ENCODE data around the gene SPEG. TPM values are rescaled to one million over a fixed set of nuclear protein-coding genes. Genes with fewer than 3 reads are reported as not detected.

The SPEG gene
- total RNA-seq, 2 experiments from 2014 or later = 2.1 to 2.3 TPM

GRCh38 chr2:219536425-219536824 lies 101.8 kb downstream of the SPEG start:
- POLR2A ChIA-PET = no interaction called here
- Mint-ChIP-seq H3K4me3 (no peak overlapping the region), H3K9me3 (no peaks in the 10 kb centered on the region), H3K4me1 (ENCODE audit: low read depth) (peaks cover 4% of the 10 kb centered on the region), H3K36me3 (ENCODE audit: low read depth) (peaks cover 7% of the 10 kb centered on the region), H3K27me3 (peaks cover 6% of the 10 kb centered on the region), H3K27ac (no peak overlapping the region)
- TF ChIP-seq, protein P1, sequence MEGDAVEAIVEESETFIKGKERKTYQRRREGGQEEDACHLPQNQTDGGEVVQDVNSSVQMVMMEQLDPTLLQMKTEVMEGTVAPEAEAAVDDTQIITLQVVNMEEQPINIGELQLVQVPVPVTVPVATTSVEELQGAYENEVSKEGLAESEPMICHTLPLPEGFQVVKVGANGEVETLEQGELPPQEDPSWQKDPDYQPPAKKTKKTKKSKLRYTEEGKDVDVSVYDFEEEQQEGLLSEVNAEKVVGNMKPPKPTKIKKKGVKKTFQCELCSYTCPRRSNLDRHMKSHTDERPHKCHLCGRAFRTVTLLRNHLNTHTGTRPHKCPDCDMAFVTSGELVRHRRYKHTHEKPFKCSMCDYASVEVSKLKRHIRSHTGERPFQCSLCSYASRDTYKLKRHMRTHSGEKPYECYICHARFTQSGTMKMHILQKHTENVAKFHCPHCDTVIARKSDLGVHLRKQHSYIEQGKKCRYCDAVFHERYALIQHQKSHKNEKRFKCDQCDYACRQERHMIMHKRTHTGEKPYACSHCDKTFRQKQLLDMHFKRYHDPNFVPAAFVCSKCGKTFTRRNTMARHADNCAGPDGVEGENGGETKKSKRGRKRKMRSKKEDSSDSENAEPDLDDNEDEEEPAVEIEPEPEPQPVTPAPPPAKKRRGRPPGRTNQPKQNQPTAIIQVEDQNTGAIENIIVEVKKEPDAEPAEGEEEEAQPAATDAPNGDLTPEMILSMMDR (IDR thresholded peaks at IDR 0.05) = no peak
- no peak for ATAC-seq
- intact Hi-C loops (cut with micrococcal nuclease) = no loop called here
- CTCF ChIA-PET = no interaction called here
- no peak for DNase-seq

DNA sequence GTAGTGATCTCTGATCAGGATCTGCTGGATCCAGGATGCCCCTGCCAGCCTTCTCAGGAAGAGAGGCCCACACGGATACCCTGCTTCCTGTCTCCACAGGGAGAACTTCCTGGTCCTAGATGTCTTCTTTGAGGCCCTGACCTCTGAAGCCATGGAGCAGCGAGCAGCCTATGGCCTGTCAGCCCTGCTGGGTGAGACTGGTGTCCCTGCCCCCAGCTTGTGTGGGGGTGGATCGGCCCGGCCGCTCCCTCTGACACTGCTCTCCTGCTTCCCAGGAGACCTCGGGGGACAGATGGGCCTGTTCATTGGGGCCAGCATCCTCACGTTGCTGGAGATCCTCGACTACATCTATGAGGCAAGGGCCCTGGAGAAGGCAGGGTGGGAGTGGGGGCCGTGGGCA lies 102.3 kb downstream of the SPEG start:
- H3K36me3 Mint-ChIP-seq (ENCODE audit: low read depth) = peaks cover 8% of the 10 kb centered on the region
- no peak overlapping the region for H3K27ac Mint-ChIP-seq
- no peak for ATAC-seq
- H3K27me3 Mint-ChIP-seq = peaks cover 6% of the 10 kb centered on the region
- ChIA-PET POLR2A (no interaction called here), CTCF (interaction anchor here (1.0 kb wide), 1 partner anchor 42 kb away, joined by 3 read pairs; no protein-coding TSS in a partner anchor)
- TF ChIP-seq, protein P1 (IDR thresholded peaks at IDR 0.05) = no peak
- H3K4me1 Mint-ChIP-seq (ENCODE audit: low read depth) = peaks cover 7% of the 10 kb centered on the region
- H3K9me3 Mint-ChIP-seq = no peaks in the 10 kb centered on the region
- no peak overlapping the region for H3K4me3 Mint-ChIP-seq
- intact Hi-C loops (cut with micrococcal nuclease) = no loop called here
- DNase-seq = no peak

DNA sequence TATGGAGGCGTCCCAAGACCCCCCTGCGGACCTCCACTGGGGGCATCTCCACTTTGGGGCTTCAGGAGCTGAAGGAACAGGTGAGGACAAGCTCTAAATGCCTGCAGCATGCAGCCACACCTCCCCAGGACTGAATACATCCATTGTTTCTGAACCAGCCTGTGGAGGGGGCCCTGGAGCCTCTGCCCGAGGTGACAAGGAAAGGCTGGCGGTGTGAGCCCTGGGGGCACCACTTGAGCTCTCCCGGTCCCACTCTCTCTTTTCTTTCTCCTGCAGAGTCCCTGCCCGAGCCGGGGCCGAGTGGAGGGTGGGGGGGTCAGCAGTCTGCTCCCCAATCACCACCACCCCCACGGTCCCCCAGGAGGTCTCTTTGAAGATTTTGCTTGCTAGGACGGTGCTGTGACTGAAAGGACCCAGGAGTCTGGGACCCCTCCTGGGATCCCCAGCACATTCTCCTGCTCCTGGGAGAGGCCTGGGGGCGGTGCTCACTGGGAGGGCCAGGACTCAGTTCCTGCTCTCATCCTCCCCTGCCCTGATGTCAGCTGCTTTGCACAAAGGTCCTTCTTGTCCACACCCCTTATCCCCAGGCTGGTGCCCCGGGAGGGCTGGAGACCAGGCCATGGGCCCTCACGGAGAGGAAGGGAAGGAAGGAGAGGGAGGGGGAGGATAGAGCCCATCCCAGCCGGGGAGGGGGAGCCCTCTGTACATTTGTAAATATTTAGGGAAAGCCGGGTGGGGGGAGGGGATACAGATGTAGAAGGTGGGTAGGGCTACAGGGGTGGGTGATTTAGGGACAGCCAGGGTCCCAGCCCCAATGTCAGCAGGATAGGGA lies 103.2 kb downstream of the SPEG start:
- ChIA-PET CTCF (interaction anchor here (0.9 to 1.0 kb wide), 2 partner anchors 43 to 62 kb away, joined by 3 read pairs; no protein-coding TSS in a partner anchor), POLR2A (no interaction called here)
- H3K9me3 Mint-ChIP-seq = no peaks in the 10 kb centered on the region
- H3K27ac Mint-ChIP-seq = no peak overlapping the region
- ATAC-seq = no peak
- H3K4me1 Mint-ChIP-seq (ENCODE audit: low read depth) = peaks cover 14% of the 10 kb centered on the region
- intact Hi-C loops (cut with micrococcal nuclease) = no loop called here
- H3K36me3 Mint-ChIP-seq (ENCODE audit: low read depth) = peaks cover 8% of the 10 kb centered on the region
- H3K27me3 Mint-ChIP-seq = peaks cover 3% of the 10 kb centered on the region
- TF ChIP-seq, protein P1 (IDR thresholded peaks at IDR 0.05) = no peak
- DNase-seq = no peak
- no peak overlapping the region for H3K4me3 Mint-ChIP-seq

DNA sequence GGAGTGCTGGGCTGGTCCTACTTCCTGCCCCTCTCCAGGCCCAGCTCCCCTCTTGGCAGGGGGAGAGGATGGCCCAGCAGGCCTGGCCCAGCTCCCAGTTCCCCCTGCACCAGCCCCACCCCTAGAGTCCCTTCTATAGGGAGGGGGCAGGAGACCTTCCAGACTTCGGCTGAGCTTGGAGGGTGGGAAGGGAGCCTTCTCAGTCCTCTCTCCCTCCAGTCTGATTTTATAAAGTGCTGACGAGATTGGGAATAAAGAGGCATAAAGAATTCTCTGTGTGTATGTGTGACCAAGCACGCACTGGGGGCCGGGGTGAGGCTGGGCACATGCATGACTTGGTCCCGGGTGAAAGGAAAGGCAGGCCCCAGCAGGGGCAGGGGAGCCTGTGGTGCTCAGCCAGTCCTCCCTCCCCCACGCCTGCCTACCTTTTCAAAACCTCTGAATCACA lies 103.9 kb downstream of the SPEG start:
- ChIA-PET CTCF (interaction anchor here (0.9 to 3.8 kb wide), 2 partner anchors 9 to 63 kb away, joined by 3 to 74 read pairs; no protein-coding TSS in a partner anchor), POLR2A (no interaction called here)
- ATAC-seq (no peak), DNase-seq (no peak)
- Mint-ChIP-seq H3K9me3 (no peaks in the 10 kb centered on the region), H3K4me1 (ENCODE audit: low read depth) (peaks cover 14% of the 10 kb centered on the region), H3K27ac (no peak overlapping the region), H3K27me3 (peaks cover 3% of the 10 kb centered on the region), H3K4me3 (no peak overlapping the region), H3K36me3 (ENCODE audit: low read depth) (peaks cover 8% of the 10 kb centered on the region)
- intact Hi-C loops (cut with micrococcal nuclease) = no loop called here
- TF ChIP-seq, protein P1 (IDR thresholded peaks at IDR 0.05) = no peak

All from activated CD8-positive, alpha-beta T cell treated with anti-CD3 and anti-CD28 coated beads for 36 hours (primary cell).